EH (cell line): Measurements from ENCODE around the gene GFOD1.

ENCODE experiments used
- DNase-seq: peaks from one replicate; pipeline ENCODE4 v3.0.0-alpha.2; 2015; ENCODE audit warnings: low read depth

The GFOD1 gene

DNA sequence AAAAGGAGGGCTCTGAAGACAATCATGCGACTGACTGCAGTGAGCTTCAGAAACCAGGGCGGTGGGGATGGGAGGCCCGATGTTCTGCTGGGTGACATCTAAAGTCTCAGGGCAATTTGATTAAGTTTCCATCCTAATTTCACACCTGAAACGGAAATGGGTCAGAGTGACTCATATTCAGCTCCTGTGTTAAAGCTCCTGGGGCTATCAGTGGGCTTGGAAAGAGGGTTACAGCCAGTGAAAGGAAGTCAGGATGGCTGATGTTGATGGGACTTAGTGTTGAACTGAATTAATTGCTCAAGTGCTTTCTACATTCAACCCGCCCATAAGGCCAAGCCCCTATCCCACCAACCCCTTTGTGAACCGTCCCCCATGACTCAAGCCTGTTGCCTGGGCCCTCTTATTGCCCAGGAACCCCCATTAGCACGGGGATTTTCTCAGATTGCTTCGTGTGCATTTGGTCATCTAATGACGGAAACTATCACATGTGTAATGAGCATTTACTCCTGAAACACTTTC lies 112.0 kb downstream of the GFOD1 start:
- no peak for DNase-seq

GRCh38 chr6:13373919-13374318 lies 113.5 kb downstream of the GFOD1 start:
- DNase-seq = no peak

DNA sequence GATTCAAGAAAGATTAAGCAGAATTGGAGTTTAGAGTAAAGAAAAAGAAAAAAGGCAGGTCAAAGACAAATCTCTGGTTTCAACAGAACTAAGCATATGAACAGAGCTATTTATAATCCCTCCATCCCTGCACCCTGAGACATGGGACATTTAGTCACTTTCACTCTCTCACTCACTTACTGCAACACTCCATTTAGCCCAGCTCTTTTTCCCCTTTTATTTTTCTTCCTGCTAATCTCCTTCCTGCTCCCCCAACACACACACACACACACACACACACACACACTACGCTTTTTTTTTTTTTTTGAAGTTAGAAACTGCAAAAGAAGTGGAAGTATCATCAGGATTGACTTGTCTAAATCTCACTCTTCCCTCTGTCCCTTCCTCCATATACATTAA lies 113.9 kb downstream of the GFOD1 start:
- peak; percentile 7 for DNase-seq

- no peak for DNase-seq
Observed at GRCh38 chr6:13372688-13373487, 114.5 kb downstream of the GFOD1 start.

DNA sequence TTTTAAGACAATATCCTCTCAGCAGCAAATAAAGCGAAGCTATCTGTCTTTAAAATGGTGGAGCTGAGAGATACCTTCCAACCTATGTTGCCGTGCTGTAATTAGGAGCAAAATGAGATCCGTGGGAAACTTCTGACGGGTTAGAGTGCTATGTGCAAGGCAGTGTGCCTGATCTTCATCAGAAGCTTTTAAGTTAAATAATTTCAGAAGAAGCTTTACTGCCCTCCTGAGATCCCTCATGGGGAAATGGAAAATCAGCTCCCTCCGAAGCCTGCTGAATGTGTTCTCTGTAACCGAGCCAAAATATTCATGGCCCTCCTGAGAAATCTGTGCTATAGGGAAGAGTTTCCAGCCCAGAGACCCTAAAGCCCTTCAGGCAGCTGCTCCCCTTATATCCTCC lies 115.3 kb downstream of the GFOD1 start:
- no peak for DNase-seq

- no peak for DNase-seq
Observed at GRCh38 chr6:13371421-13372072, 115.9 kb downstream of the GFOD1 start.

- DNase-seq = no peak
Observed at GRCh38 chr6:13370623-13371022, 116.8 kb downstream of the GFOD1 start.

DNA sequence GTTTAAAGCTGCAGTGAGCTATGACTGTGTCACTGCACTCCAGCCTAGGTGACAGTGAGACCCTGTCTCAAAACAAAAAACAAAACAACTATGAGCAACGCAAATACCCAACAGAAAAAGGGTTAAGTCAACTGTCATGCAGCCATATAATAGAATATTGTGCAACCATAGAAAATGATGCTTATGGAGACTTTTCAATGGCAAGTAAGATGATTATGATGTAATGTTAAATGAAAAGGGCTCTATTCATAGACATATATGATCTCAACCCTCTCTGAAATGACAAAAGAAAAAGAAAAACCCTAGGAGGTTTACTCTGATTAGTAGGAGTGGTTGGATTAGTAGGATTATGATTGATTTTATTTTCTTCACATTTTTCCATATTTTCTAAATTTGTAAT lies 117.8 kb downstream of the GFOD1 start:
- DNase-seq = no peak

GRCh38 chr6:13368731-13369115 lies 118.7 kb downstream of the GFOD1 start:
- peak; percentile 35 for DNase-seq

DNA sequence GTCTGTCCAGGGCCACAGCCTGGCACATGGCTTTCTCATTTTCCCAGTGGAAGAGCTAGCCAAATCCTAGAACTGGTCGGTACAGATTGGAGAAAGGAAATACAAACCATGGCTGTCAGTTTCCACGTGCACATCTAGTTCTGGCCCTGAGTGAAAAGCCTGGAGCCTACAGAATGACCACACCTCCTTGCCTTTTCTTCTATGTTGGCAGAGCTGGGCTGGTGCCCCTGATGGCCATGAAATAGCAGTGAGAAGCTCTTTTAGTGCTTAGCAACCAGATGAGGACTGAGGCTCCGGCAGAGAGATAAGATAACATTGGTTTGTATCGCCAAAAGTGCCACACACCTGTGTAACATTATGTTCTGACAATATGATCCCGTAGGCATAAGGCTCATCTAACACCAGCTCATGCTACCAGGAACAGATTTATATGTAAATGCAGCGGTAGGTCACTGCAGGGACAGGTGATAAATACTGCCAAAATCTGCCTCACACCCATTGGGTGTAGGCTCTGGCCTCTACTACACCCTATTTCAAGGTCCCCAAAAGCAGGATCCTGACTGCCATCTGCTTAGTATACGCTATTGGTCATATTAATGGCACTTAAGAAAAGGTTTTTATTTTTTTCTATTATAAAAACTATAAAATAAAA lies 119.2 kb downstream of the GFOD1 start:
- no peak for DNase-seq

- no peak for DNase-seq
Observed at GRCh38 chr6:13367396-13367795, 120.0 kb downstream of the GFOD1 start.

GRCh38 chr6:13365320-13365719 lies 122.1 kb downstream of the GFOD1 start:
- DNase-seq = no peak

DNA sequence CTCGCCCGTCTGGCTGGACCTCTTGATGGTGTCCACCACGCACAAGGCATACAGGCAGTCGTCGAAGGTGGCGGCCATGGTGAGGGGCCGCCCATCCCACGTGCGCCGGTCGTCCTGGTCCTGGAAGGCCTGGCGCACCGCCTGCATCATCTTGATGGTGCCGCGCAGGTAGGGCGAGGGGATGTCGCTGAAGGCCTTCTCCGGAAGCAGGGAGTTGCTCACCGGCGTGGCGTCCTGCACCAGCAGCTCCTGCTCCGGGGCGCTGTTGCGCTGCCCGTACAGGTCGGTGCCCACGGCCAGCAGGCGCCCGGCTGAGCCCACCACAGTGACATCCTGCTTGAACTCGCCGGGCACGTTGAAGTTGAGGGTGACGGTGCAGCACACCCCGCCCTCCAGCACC lies 122.6 kb downstream of the GFOD1 start:
- no peak for DNase-seq

DNA sequence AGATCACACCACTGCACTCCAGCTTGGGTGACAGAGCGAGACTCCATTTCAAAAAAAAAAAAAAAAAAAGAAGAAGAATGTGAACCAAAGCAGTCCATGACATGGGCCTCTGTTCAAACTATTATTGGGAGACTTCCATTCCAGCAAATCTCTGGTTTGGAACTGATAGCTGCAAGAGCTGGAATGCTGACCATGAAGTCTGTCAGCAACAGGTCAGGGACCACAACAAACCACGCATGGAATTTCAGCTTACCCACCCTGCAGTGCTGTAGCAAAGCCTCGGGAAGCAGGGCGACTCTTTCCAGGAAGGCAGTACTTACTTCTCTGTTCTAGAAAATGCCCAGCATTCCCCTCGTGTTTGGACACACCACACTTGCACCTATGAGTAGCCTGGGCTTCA lies 125.0 kb downstream of the GFOD1 start:
- DNase-seq = peak; percentile 40

DNA sequence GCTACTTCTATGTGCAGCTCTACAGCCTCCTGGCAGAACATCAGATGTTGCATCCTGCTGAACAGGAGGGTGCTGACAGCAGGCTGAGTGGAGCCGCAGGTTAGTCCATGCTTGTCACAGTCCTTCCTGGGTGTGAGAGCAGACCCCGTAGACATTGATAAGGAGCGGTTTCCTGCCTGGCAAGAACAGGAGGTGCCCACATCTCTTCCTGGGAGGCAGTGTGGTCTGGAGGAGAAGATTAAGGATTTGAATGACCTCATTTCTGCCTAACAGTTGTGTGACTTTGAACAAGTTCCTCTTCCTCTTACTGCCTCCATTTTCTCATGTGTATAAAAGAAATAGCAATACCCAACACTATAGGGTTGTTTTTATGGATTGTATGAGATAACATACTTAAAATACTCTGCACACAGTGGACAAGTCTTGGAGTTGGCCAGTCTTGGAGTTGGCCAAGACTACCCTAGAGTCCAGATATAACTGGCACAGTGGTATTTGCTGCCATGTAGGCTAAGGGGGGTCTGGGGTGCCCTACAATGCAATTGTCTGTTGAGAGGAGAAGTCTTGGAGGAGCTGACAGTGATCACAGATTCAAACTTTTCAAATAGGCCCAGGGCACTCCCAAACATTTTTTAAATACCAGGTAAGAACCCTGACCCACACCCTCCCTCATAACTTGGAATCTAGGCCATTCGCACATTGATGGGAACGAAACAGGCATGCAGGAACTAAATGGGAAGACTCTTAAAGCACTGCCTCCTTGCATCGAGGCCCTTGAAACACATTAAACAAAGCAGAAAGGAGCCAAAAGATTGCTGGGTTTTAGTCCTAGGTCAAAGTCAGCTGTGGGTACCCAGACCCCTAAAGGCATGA lies 126.5 kb downstream of the GFOD1 start:
- DNase-seq = no peak

- DNase-seq = no peak
Observed at GRCh38 chr6:13359287-13359686, 128.1 kb downstream of the GFOD1 start.

DNA sequence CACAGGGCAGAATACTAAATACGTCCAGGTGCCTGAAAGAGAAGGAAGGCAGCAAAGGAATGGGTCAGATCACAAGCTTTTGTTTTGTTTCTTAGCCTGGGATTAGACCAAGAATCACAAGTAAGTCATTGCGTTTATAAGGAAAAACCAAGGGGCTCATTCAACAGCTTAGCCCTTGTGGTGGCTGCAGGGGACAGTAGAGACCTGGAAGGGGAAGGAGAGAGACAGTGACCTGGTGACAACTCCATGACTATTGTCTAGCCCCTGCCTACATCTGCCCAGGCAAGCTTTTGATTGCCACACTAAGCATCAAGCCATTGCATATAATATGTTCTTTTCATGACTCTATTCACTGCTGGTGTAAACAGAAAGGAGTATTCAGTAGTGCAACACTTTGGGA lies 128.9 kb downstream of the GFOD1 start:
- DNase-seq = no peak

DNA sequence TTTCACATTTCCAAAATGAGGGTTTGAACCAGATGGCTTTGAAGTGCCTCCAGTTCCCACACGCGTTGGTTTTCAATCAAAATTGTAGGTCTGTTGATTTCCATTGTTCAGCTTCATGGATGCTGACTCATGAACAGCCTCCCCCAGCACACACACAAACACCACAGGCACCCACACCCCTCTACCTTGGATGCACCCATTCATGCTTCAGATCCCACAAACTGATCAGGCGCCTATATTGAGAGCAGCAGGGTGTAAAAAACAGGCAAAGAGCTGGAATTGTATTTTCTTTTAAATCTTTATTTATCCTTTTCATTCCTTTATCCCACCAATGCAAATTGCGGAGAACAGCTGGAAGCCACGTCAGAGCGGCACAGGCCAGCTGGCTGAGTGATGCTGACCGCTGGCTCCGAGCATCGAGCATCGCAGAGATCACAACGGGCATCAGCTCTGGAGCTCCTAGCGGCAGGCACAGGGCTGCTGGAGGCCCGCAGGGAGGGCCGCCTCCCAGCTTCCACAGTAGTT lies 129.8 kb downstream of the GFOD1 start:
- DNase-seq = no peak

DNA sequence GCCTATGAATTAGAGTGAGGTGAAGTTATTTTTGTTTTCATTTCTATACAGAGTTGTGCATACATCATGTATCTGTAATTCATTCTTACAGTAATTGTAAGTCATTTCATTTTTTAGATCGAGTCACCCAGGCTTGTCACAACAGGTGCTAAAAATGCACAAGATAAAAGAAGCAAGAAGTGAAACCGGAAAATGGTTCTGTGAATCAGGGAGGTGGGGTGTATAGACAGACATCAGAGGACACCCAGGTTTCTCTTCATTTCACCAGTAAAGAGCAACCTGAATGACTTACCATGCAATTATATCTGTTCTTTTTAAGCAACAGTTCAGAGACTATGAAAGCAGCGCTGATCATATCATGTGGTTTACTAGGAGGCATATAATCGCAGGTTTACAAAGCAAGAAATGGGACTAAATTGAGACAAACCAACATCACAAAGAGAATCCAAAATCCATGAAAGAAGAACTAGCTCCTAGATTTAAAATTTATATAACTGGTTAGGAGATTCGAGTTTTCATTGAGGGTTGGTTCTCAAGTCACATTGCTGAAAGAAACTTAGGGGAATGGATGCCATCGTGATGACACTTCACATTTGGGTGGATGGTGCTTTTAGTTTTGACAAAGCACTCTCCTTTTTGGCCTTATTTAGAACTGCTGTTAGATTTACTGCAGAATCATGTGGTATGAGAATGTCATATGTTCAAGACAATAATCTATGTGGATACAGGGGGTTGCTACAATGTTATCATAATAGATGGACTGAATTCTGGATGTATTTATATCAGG lies 131.2 kb downstream of the GFOD1 start:
- DNase-seq = peak; percentile 42

DNA sequence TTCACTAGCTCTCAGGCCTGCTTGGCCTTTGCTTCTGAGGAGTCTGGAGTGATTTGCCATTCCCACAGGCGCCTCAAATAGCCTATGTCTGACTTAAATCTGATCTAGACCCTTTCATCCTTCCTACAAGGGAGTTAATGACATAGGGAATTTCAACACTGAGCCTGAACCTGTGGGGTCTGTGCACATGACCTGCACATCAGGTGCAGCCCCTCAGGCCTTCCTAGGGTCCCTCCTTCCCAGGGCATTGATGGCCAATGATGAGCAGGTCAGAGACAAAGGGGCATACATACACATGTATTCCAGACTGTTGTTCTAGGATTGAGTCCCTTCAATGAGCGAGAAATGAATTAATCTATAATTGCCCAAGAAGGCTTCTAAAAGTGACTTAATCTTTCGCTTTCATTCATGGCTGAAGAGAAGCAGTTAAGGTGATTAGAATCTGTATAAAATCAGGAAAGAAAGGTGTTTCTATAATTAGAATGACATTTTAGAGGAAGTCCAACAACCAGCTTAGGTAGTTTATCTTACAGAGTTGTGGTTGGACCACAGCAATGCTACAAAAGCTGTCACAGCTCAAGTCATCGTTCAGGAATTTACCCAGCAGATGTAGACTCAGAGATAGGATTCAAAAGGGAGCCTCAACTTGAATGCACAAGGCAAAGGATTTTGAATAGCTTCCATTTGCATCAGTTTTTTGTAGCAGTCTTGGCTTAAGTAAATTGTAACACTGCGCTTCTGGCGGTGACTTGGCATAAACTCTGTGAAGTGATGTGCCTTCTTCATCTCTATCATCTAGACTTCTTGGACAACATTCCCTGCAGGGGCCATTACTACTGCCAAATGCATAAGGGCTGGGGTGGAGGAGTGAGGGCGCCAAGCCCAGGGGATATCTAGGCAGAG lies 132.1 kb downstream of the GFOD1 start:
- peak; percentile 98 for DNase-seq
